NCI-H82 treated with DMSO at 0.1 percent for 48 hours (cell line): ENCODE results near the gene KAZN.

Experiments used
- DNase-seq: peaks from one replicate; lab custom pipeline; 2025; ENCODE audit not compliant: unreplicated experiment; lab: John Stamatoyannopoulos, UW

KAZN gene

DNA sequence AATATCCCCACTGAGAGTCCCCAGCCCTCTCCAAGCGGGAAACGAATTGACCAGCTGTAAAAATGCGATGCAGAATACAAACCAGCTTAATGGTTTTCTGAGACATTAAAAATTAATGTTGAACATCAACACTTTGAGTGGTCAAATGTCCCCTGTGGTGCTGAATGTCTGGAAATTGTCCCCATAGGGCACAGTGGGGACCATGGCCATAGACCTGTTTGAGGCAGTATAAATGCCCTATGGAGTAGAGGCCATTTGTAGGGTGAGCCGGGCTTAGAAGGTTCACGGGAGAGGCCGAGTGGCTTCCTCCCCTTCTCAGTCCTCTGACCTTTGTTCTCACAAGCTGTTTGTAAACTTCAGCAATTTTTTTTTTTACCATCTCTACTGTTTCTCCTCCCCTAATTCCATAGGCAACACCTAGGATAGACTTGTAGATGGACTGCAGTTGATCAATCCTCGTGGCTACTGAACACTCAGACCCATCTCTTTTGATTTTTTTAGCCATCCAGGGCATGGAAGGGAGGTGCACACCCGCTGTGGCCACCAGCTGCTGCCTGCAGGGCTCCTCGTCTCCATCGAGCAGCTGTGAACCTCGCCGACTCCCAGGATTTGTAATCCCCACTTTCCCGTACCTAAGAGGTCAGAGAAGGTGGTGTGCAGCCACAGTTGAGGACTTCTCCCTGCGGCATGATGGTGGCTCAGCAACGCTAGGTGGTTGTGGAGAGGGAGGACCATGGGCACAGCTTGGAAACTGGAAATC, 41.0 kb downstream of the KAZN start:
- no peak for DNase-seq

DNA sequence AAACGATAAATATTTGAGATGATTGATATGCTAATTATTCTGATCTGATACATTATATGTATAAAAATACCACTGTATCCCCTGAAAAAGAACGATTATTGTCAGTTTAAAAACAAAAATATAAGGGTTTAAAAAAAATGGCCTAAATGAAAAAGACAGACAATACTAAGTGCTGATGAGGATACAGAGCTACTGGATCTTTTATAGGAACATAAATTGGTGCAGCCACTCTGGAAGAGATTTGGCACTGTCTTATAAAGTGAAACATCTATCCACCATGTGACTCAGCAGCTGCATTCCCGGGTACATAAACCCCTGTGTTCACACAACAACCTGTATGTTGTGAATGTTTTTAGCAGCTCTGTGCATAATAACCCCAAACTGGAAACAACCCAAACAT, 44.2 kb downstream of the KAZN start:
- DNase-seq: no peak

DNA sequence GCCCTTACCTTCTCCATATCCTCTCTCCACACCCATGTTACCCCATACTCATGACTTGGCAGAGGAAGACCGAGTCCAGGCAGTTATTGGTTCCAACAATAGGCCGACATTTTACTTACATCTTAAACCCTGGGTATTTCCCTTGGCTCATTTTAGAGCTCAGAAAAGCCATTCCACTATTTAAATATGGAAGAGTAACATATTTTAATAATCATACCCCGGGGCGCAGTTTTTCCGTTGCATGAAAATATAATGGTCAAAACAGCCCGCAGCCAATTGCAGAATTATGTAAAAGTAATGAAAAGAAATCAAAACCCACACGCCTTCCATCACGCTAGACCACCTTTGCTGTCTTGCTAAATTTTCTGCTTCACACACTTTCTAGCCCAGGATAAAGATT, 48.5 kb downstream of the KAZN start:
- no peak for DNase-seq

DNA sequence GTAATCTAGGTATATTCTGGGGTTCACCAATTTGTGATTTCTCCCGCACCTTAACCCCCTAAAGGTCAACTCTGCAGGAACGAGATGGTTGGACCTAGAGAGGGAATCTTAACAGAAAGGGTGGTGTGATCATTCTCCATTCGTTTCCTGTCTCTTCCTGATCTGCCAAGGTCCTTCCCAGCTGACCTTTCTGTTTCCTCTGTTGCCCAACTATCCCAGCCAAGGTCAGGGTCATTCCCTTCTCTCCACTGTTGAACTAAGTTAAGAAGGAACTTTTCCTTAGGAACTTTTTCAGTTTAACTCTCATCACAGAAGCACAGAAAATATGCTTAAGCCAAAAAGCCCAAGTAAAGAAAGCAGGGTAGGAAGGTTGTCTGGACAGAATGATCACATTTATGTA, 49.3 kb downstream of the KAZN start:
- DNase-seq: no peak

DNA sequence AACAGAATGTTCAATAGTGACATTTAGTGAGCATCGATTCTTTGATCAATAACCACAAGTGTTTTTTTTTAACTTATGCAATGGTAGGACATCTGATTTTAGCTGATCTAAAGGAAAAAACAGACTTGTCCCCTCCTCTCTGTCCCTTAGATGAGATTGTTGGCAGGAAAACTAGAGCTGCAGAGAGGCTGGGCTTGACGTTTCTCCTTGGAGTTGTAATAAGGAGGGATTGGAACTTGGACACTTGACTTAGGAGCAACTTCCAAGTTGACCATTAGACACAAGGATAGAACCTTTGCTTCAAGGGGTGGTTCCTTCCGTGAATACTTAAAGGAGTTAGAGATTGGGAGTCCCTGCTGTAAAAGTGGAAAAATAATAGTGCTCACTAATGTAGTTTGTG, 49.9 kb downstream of the KAZN start:
- DNase-seq: no peak

DNA sequence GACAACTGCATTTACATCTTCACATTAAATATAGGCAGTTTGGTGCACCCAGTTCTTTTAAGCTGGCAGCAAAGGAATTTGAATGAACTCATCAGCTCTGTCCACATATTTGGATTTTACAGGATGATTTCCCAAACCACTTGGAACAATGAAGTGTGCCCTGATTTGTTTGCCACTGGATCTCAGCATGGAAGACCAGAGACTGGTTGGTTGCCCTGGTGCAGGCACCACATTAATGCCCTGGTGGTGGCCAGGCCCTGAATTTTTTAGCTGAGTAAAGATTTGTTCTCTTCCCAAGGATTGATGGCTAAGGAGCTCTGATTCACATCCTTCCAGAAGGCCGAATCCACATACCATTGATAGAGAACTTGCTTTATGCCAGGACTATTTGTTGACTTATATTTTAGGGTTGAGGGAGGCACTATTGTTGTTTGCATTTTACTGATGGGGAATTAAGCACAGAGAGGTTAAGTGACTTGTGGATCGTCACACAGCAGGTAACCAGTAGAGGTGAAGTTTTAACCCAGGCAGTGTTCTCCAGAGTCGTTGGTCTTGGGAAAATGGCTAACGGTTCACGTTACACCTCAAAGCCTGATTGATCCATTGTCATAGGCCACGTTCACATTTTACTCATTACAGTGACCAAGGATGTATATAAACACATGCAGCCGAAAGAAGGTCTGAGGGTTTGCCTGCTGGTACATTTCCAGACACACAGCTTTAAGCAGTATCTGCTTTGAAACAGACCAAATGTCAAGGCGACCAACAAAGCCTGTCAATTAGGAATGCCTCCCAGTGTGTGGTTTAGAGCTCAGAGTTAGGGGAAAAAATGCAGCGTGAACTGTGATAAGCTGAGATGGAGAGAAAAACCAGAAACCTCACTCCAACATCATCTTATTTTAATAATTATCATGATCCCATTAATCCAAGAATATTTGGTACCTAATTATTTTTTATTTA, 50.7 kb downstream of the KAZN start:
- DNase-seq: no peak

DNA sequence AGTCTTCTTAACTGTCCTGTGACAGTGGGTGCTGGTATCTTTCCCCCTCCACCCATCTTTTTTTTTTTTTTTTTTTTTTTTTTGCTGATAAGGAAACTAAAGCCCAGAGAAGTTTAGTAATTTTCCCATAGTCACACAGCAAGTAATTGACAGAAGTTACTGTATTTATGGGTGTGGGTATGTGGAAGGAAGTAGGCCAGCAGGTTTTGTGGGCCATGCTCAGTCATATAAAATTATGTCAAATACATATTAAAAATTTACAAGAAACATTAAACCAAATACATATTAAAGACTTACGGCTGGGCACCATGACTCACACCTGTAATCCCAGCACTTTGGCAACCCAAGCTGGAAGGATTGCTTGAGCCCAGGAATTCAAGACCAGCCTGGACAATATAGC, 51.5 kb downstream of the KAZN start:
- no peak for DNase-seq

DNA sequence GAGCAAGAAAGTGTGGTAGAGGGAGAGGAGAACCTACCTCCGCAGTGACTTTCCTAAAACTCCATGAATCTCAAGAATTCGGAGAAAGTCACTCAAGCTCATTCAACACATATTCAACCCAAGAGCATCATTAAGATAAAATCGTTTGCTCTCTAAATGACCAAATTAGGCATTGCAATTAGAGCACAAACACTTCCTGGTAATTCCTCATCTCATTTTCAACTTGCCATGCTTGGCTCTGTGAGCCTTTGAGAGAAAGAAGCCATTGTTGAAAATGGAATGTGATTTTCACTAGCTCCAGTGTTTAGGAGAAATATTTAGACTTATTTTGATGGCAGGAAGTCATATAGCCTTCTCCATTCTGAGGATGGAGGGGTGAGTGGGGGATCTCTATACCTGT, 52.5 kb downstream of the KAZN start:
- DNase-seq: no peak

DNA sequence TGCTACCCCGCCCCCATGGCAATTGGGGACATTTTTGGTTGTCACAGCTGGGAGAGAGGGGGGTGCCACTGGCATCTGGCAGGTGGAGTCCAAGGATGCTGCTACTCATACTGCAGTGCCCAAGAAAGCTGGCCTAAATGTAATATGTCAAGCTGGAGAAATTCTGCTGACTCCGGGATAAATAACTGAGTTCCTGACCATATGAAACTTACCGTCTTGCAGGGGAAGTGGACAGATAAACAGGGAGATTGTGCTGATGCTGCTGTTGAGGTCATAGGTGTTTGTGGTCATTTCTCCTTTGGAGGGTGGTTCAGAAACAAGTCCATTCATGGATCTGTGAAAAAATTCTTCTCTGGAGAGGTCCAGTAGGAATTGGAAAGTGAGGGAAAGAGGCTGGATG, 54.4 kb downstream of the KAZN start:
- DNase-seq: no peak

DNA sequence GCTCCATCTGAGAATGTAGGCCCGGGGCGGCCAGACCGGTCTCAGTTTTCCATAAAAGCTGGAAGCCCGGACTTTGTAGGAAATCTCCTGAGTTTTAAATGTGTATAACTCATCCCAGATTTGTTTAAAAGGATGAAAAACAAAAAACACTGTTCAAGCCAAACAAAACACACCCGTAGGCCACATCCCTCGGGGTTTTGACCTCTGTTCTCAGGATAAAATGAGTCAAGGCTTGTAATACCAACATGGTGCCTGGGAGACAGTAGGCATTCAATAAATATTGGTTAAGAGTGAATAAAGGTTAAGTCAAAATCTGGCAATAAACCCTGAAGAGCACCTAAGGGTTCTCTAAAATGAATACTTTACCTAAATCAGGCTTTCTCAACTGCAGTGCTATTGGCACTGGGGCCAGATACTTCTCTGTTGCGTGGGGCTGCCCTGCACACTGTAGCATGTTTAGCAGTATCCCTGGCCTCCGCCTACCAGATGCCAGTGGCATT, 55.0 kb downstream of the KAZN start:
- no peak for DNase-seq

DNA sequence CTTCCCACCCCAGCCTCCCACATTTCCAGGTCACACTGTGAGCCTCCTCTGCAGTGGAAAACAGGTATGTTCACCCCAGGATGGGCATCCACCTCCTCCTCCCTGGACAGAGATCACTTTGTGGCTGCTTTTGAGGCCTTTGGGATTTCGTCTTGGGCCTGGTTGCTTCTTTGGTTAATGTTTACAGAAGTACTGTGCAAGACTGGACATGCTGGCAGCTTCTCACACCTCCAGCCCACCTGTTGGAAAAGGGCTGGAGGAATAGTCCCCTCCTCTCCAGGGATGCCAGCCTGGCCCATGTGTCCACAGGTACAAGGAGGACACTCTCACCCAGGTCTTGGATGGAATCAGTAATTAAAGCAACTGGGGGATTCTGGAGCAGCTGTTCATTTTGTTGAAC, 56.1 kb downstream of the KAZN start:
- DNase-seq: no peak

DNA sequence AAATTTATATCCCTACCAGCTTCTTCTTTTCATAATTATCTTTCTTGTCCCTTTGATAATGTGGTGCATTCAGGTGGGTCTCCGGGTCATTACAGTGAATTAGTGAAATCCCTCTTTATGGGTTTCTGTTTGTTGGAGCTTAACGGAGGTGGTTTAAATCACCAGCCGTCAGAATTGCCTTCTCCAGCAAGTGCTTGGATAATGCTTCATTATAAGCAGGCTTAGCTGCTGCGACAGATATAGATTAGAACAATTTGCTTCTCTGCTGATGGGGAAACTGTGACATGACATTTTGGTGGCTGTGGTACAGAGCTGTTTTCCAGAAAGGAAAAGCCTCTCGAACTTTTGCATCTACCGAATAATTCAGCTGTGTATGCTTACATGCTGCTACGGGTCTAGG, 56.9 kb downstream of the KAZN start:
- DNase-seq: peak; percentile 55

DNA sequence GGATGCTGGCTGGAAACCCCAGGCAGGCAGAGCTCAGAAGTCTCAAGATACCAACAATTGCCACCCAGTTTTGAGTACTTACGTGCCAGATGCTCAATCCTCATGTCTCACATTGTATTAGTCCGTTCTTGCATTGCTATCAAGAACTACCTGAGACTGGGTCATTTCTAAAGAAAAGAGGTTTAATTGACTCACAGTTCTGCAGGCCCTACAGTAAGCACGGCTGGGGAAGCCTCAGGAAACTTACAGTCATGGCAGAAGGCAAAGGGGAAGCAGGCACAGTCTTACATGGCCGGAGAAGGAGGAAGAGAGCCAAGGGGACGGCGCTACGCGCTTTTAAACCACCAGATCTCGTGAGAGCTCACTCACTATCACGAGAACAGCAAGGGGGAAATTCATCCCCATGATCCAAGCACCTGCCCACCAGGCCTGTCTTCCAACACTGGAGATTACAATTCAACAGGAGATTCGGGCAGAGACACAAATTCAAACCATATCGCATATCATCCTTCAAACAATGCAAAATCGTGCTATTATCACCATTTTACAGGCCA, 58.0 kb downstream of the KAZN start:
- DNase-seq: no peak

DNA sequence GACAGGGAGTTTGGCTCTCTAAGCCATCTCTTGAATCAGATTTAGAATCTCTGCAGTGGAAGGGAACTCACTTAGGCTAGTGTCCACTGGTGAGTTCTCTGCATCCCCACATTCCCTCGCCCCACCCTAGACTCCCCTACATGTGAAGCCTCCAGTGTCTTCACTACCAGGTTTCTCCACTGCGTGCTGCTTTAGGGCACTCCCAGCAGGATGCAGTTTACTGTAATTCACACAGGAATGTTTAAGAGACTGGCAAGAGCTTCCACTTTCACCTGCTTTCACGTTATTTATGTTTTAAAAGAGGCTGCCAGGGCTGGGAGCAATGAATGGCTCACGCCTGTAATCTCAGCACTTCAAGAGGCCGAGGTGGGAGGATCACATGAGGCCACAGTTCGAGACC, 60.2 kb downstream of the KAZN start:
- DNase-seq: no peak

DNA sequence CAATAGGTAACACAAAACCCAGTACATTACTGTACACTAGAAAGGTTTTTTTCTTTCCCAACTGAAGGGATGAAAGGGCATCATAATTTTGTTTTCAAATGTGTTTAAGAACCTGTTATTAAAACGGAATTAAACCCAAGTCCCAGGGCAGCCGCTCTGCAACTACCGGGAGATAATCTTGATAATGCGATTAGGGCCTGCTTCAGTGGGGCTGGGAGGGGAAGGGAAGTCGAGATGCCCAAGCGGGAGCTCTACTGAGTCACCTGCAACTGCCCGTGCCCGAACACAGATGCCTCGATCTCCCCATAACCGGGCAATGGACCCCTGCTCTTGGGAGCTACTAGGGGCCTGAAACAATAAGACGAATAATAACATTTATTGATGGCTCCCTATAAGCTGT, 61.4 kb downstream of the KAZN start:
- peak; percentile 77 for DNase-seq

DNA sequence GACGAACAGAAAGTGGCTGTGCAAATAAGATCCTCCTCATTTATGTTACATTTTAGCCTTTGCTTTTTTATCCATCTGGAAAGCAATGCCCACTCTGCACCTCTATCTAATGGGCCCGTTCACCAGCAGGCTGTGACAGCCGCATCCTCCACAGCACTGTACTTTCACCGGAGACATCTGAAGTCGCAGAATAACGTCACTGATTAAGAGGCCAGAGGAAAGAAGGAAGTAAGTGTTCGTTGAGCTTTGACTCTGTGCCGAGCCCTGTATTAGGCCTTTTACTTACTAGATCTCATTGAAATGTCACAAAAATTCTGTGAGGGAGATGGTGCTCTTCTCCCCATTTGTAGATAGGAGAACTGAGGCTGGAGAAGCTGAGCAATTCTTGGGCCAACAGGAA, 62.3 kb downstream of the KAZN start:
- no peak for DNase-seq

DNA sequence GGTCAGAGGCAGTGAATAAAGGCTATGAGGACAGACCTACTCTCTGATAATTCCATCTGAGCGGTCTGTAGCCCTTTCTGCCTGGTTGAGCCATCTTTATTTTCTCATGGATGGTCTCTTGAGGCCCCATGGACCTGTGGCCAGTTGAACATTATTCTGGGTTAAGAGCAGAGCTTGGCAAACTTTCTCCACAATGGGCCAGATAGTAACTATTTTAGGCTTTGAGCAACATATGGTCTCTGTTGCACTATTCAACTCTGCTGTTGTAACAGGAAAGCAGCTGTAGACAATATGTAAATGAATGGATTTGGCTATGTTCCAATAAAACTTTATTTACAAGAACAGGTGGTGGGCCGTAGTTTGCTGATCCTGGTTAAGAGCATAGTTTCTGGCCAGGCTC, 62.7 kb downstream of the KAZN start:
- DNase-seq: peak; percentile 50

DNA sequence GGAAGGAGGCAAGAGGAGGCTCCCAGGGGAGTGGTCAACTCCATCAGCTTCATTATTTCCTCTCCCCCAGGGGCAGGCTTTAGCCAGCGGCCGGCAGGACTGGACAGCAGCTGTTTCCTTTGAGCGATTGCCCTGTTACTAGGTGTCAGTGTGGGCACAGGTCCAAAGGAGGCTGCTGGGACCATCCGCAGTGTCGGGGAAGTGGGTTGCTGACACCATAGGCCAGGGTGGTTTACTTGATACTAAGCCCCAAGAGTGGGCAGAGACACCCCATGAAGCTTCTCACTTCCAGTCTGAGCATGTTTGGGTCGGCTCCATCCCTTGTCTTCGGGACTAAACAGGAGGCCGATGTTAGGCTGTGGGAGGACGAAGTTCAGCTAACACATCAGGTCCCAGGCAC, 63.6 kb downstream of the KAZN start:
- no peak for DNase-seq

DNA sequence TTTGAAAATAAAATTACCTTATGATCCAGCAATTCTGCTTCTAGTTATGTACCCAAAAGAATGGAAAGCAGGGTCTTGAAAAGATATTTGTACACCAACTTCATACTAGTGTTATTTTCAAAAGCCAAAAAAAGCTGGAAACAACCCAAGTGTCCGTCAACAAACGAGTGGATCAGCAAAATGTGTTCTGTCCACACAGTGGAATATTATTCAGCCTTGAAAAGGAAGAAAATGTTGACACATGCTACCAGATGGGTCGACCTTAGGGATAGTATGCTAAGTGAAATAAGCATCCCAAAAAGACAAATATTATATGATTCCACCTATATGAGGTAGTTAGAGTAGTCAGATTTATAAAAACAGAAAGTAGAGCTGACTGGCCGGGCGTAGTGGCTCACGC, 65.3 kb downstream of the KAZN start:
- no peak for DNase-seq

DNA sequence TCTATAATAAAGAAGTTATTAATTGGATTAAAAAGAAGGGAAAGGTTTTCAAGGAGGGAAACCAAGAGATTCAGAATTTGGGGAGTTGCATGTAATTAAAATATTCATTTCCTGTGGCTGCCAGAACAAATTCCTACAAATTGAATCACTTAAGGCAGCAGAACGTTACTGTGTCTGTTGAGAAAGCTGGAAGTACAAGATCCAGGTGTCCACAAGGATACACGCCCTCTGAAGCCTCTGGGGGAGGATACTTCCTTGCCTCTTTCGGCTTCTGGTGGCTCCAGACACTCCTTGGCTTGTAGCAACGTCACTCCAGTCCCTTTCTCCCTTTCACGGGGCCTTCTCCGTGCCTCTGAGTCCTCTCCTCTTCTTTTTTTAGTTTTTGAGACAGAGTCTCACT, 67.9 kb downstream of the KAZN start:
- DNase-seq: no peak

DNA sequence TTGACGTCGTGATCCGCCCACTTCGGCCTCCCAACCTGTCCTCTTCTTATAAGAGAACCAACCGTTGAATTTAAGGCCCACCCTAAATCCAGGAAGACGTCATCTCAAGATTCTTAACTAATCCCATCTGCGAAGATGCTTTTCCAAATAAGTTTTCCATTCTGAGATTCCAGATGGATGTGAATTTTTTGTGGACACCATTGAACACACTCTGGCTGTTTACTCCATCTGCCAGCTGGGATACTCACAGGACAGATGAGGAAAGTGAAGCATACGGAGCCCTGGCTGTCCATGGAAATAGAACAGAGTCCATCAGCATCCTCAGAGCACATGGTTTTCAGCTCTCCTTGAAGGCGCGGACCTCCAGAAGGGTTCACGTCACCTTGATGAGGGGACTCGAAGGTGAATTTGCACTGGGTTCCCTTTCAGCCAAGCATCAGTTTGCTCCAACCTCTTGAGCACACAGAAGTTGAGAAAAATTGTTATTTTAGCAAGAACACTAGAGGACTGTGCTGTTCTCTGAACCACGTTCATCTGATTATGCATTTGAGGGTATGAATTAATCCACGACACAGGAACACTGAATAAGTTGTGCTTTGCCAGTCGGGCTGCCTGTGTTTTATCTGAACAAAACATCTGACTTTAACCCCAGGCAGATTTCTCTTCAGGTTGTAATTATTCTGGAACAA, 68.6 kb downstream of the KAZN start:
- DNase-seq: no peak
